Measurements from ENCODE around the gene CAMK1D. TPM values are rescaled to one million over a fixed set of nuclear protein-coding genes. Genes with fewer than 3 reads are reported as not detected.

CAMK1D gene
- total RNA-seq, 1 donor, result 11.2 TPM

GRCh38 chr10:12668634-12669033 is 319.3 kb downstream of the CAMK1D start:
- DNase-seq (ENCODE audit: insufficient read length, low spot score, missing footprints), result no peak
- Histone ChIP-seq H4K20me1 (ENCODE audit: insufficient read depth, low read length) (no peaks in the 10 kb centered on the region), H3K27ac (ENCODE audit: low read depth, low read length) (no peak overlapping the region), H3K36me3 (ENCODE audit: insufficient read depth, low read length) (no peaks in the 10 kb centered on the region), H3K9me3 (ENCODE audit: low read depth, low read length) (no peaks in the 10 kb centered on the region), H3K4me1 (ENCODE audit: insufficient read depth, low read length) (no peaks in the 10 kb centered on the region), H3K79me2 (ENCODE audit: insufficient read depth, low read length) (no peaks in the 10 kb centered on the region), H3K4me3 (ENCODE audit: insufficient read depth, low read length) (no peak overlapping the region), H3K27me3 (ENCODE audit: insufficient read depth, low read length) (no peaks in the 10 kb centered on the region), H2AFZ (ENCODE audit: low read length) (no peak overlapping the region), H3K4me2 (ENCODE audit: insufficient read depth, low read length) (no peak overlapping the region)
- TF ChIP-seq CTCF (IDR thresholded peaks at IDR 0.05; ENCODE audit: extremely low read depth, low read depth, low read length), result no peak

GRCh38 chr10:12670004-12670403 is 320.7 kb downstream of the CAMK1D start:
- no peak overlapping the region for H2AFZ ChIP-seq (ENCODE audit: low read length)
- no peak overlapping the region for H3K4me3 ChIP-seq (ENCODE audit: insufficient read depth, low read length)
- no peaks in the 10 kb centered on the region for H3K27me3 ChIP-seq (ENCODE audit: insufficient read depth, low read length)
- no peak for DNase-seq (ENCODE audit: insufficient read length, low spot score, missing footprints)
- no peaks in the 10 kb centered on the region for H4K20me1 ChIP-seq (ENCODE audit: insufficient read depth, low read length)
- no peak overlapping the region for H3K4me2 ChIP-seq (ENCODE audit: insufficient read depth, low read length)
- no peaks in the 10 kb centered on the region for H3K36me3 ChIP-seq (ENCODE audit: insufficient read depth, low read length)
- no peaks in the 10 kb centered on the region for H3K4me1 ChIP-seq (ENCODE audit: insufficient read depth, low read length)
- H3K27ac ChIP-seq (ENCODE audit: low read depth, low read length), result no peak overlapping the region
- H3K9me3 ChIP-seq (ENCODE audit: low read depth, low read length), result no peaks in the 10 kb centered on the region
- TF ChIP-seq CTCF (IDR thresholded peaks at IDR 0.05; ENCODE audit: extremely low read depth, low read depth, low read length), result no peak
- H3K79me2 ChIP-seq (ENCODE audit: insufficient read depth, low read length), result no peaks in the 10 kb centered on the region

- no peaks in the 10 kb centered on the region for H3K9me3 ChIP-seq (ENCODE audit: low read depth, low read length)
- H3K27ac ChIP-seq (ENCODE audit: low read depth, low read length), result no peak overlapping the region
- no peak overlapping the region for H3K4me3 ChIP-seq (ENCODE audit: insufficient read depth, low read length)
- H2AFZ ChIP-seq (ENCODE audit: low read length), result no peak overlapping the region
- no peaks in the 10 kb centered on the region for H3K4me1 ChIP-seq (ENCODE audit: insufficient read depth, low read length)
- no peaks in the 10 kb centered on the region for H3K36me3 ChIP-seq (ENCODE audit: insufficient read depth, low read length)
- H3K27me3 ChIP-seq (ENCODE audit: insufficient read depth, low read length), result no peaks in the 10 kb centered on the region
- DNase-seq (ENCODE audit: insufficient read length, low spot score, missing footprints), result no peak
- H4K20me1 ChIP-seq (ENCODE audit: insufficient read depth, low read length), result no peaks in the 10 kb centered on the region
- TF ChIP-seq CTCF (IDR thresholded peaks at IDR 0.05; ENCODE audit: extremely low read depth, low read depth, low read length), result no peak
- no peaks in the 10 kb centered on the region for H3K79me2 ChIP-seq (ENCODE audit: insufficient read depth, low read length)
- H3K4me2 ChIP-seq (ENCODE audit: insufficient read depth, low read length), result no peak overlapping the region
Measured at GRCh38 chr10:12675186-12675585, 325.8 kb downstream of the CAMK1D start.

GRCh38 chr10:12679636-12680035 is 330.3 kb downstream of the CAMK1D start:
- no peaks in the 10 kb centered on the region for H3K9me3 ChIP-seq (ENCODE audit: low read depth, low read length)
- no peak for DNase-seq (ENCODE audit: insufficient read length, low spot score, missing footprints)
- H3K4me2 ChIP-seq (ENCODE audit: insufficient read depth, low read length), result no peak overlapping the region
- H3K27ac ChIP-seq (ENCODE audit: low read depth, low read length), result no peak overlapping the region
- TF ChIP-seq CTCF (IDR thresholded peaks at IDR 0.05; ENCODE audit: extremely low read depth, low read depth, low read length), result no peak
- H3K79me2 ChIP-seq (ENCODE audit: insufficient read depth, low read length), result no peaks in the 10 kb centered on the region
- no peak overlapping the region for H3K4me3 ChIP-seq (ENCODE audit: insufficient read depth, low read length)
- no peaks in the 10 kb centered on the region for H3K36me3 ChIP-seq (ENCODE audit: insufficient read depth, low read length)
- H2AFZ ChIP-seq (ENCODE audit: low read length), result no peak overlapping the region
- no peaks in the 10 kb centered on the region for H4K20me1 ChIP-seq (ENCODE audit: insufficient read depth, low read length)
- no peaks in the 10 kb centered on the region for H3K27me3 ChIP-seq (ENCODE audit: insufficient read depth, low read length)
- H3K4me1 ChIP-seq (ENCODE audit: insufficient read depth, low read length), result no peaks in the 10 kb centered on the region

All from osteoblast (primary cell).